Right lobe of liver (tissue), 4 donors: ENCODE measurements around the gene PNCK.

Experiments
- POLR2A ChIP-seq: fragments of 450-650 bp; IDR thresholded peaks from one replicate; pipeline ENCODE4 v1.6.1; 2017; ENCODE audit warnings: antibody characterized with exemption, mild to moderate bottlenecking
- TF ChIP-seq, protein P1 (sequence below), 4 donors: fragments of 200-600 bp in 3 of 4; fragments of 450-650 bp in 1 of 4; IDR thresholded peaks; one replicate each; pipeline versions ENCODE4 v1.5.1 to v1.8.0; 2016 to 2022; ENCODE audit warnings: antibody characterized with exemption in 4 of 4, mild to moderate bottlenecking in 2 of 4
- donor health status: DM: no; HTN: no; CAD: no.
- donor health status: DM: no; HTN: no; CAD: no.
- donor health status: DM: no; HTN: yes; CAD: no.

DNA sequence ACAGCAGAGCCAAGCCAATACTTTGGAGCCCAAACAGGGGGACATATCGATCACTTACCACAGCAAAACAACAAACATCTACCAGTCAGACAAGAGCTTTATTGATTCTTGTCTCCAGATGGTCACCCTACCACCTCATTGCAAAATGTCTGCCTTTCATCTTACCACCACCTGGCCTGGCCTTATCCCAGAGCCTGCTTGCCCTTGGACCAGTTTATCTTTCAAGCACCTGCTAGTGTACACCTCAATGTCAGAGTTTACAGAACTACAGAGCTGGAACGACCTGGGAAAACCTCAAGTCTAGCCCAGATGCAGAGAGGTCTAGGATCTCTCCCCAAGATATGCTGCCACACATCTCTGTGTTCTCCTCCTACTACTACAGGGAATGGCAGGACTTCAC lies 46.1 kb upstream of the PNCK start:
- TF ChIP-seq, protein P1, sequence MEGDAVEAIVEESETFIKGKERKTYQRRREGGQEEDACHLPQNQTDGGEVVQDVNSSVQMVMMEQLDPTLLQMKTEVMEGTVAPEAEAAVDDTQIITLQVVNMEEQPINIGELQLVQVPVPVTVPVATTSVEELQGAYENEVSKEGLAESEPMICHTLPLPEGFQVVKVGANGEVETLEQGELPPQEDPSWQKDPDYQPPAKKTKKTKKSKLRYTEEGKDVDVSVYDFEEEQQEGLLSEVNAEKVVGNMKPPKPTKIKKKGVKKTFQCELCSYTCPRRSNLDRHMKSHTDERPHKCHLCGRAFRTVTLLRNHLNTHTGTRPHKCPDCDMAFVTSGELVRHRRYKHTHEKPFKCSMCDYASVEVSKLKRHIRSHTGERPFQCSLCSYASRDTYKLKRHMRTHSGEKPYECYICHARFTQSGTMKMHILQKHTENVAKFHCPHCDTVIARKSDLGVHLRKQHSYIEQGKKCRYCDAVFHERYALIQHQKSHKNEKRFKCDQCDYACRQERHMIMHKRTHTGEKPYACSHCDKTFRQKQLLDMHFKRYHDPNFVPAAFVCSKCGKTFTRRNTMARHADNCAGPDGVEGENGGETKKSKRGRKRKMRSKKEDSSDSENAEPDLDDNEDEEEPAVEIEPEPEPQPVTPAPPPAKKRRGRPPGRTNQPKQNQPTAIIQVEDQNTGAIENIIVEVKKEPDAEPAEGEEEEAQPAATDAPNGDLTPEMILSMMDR (IDR thresholded peaks at IDR 0.05) = no peak
- no peak for TF ChIP-seq POLR2A
